Colonic mucosa (tissue), 4 donors: Measurements from ENCODE around the gene PLCB4. TPM values are rescaled to one million over a fixed set of nuclear protein-coding genes. Genes with fewer than 3 reads are reported as not detected.

Source experiments
- DNase-seq: peaks from one replicate; pipeline ENCODE4 v3.0.0-alpha.2; 2020
- H3K27ac ChIP-seq: fragments of 200-600 bp; one replicate; pipeline ENCODE4 v1.8.0; 2021
- H3K27me3 ChIP-seq: fragments of 200-600 bp; one replicate; pipeline ENCODE4 v1.8.0; 2021
- H3K36me3 ChIP-seq: fragments of 200-600 bp; one replicate; pipeline ENCODE4 v1.8.0; 2021
- H3K4me1 ChIP-seq: fragments of 200-600 bp; one replicate; pipeline ENCODE4 v1.8.0; 2021; ENCODE audit warnings: mild to moderate bottlenecking
- H3K4me3 ChIP-seq: fragments of 200-600 bp; one replicate; pipeline ENCODE4 v1.8.0; 2021
- H3K9ac ChIP-seq, 2 donors: one replicate each; pipeline ENCODE4 v1.7.0; 2013; ENCODE audit warnings: control low read depth in 2 of 2, low read depth in 2 of 2, low read length in 2 of 2
- H3K9me3 ChIP-seq: fragments of 200-600 bp; one replicate; pipeline ENCODE4 v1.8.0; 2021
- intact Hi-C: fragments of 100-400 bp; cut with DNase I; formaldehyde crosslinking; loops from one replicate; pipeline ENCODE4 v1.14.1; 2022
- total RNA-seq, 2 donors: library from RNA; stranded (reverse); fragmentation: NEBNext Ultra II Directional in 1 of 2; extraction: Animal tissue kit (Norgen Biotek cat#: 25700) in 1 of 2; gene quantifications; one replicate each; pipeline ENCODE4 v1.2.1, GENCODE V29; 2021
- TF ChIP-seq, protein P1 (sequence below): fragments of 200-600 bp; IDR thresholded peaks from one replicate; pipeline ENCODE4 v1.8.0; 2022; ENCODE audit warnings: antibody characterized with exemption, mild to moderate bottlenecking
- donor health status: healthy.
- donor health status: DM: no; HTN: no; CAD: no.
- donor health status: DM: no; HTN: no; CAD: no.

PLCB4 gene
- total RNA-seq, 2 donors from 2014 or later, result 39.4 to 39.5 TPM

DNA sequence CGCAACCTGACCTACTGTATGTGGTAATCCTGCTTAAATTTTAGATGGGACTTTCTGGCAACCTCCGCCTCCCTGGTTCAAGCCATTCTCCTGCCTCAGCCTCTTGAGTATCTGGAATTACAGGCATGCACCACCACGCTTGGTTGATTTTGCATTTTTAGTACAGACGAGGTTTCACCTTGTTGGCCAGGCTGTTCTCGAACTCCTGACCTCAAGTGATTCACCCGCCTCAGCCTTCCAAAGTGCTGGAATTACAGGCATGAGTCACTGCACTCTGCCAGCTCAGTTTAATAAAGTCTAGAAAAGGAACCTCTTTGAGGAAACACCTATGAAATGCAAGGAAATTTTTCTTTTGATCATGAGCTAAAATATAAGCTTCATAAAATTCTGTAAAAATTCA, 9.0 kb upstream of the PLCB4 start:
- Histone ChIP-seq H3K27ac (no peak overlapping the region), H3K27me3 (no peaks in the 10 kb centered on the region), H3K9ac (no peak overlapping the region), H3K4me1 (no peaks in the 10 kb centered on the region), H3K4me3 (no peak overlapping the region), H3K9me3 (no peaks in the 10 kb centered on the region), H3K36me3 (no peaks in the 10 kb centered on the region)
- no peak for DNase-seq
- intact Hi-C loops, result no loop called here
- TF ChIP-seq, protein P1, sequence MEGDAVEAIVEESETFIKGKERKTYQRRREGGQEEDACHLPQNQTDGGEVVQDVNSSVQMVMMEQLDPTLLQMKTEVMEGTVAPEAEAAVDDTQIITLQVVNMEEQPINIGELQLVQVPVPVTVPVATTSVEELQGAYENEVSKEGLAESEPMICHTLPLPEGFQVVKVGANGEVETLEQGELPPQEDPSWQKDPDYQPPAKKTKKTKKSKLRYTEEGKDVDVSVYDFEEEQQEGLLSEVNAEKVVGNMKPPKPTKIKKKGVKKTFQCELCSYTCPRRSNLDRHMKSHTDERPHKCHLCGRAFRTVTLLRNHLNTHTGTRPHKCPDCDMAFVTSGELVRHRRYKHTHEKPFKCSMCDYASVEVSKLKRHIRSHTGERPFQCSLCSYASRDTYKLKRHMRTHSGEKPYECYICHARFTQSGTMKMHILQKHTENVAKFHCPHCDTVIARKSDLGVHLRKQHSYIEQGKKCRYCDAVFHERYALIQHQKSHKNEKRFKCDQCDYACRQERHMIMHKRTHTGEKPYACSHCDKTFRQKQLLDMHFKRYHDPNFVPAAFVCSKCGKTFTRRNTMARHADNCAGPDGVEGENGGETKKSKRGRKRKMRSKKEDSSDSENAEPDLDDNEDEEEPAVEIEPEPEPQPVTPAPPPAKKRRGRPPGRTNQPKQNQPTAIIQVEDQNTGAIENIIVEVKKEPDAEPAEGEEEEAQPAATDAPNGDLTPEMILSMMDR, result no peak

DNA sequence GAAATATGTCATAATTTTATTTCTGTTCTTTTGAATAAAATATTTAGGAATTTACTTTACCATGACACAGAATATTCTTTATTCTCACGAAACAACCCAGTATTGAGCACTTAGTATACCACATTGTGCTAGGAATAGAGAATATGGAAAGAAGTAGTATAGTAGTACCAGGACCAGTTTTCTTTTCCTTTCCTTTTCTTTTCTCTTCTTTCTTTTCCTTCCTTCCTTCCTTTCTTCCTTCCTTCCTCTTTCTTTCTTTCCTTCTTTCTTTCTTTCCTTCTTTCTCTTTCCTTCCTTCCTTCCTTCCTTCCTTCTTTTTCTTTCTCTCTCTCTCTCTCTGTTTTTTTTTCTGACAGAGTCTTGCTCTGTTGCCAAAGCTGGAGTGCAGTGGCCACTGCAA, 7.5 kb upstream of the PLCB4 start:
- Histone ChIP-seq H3K36me3 (no peaks in the 10 kb centered on the region), H3K4me3 (no peak overlapping the region), H3K4me1 (no peaks in the 10 kb centered on the region), H3K9me3 (no peaks in the 10 kb centered on the region), H3K27ac (no peak overlapping the region), H3K27me3 (no peaks in the 10 kb centered on the region), H3K9ac (no peak overlapping the region)
- DNase-seq, result no peak
- TF ChIP-seq, protein P1, result no peak
- intact Hi-C loops, result no loop called here

DNA sequence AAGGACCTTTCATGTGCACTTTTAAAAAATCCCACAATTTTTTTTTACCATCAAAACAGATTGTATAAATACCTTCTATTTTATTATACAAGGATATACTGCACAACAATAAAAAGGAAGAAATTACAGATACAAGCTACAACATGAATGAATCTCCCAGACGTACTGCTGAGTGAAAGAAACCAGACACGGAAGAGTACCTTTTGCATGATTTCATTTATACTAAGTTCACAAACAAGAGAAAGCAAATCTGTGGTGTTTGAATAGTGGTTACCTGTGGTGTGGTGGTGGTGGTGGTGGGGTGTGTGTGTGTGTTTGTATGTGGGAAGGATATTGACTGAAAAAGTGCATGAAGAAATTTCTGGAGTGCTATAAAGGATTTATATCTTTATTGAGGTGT, 6.8 kb upstream of the PLCB4 start:
- Histone ChIP-seq H3K9me3 (no peaks in the 10 kb centered on the region), H3K4me3 (no peak overlapping the region), H3K27me3 (no peaks in the 10 kb centered on the region), H3K9ac (no peak overlapping the region), H3K36me3 (no peaks in the 10 kb centered on the region), H3K27ac (no peak overlapping the region), H3K4me1 (no peaks in the 10 kb centered on the region)
- DNase-seq, result no peak
- intact Hi-C loops, result no loop called here
- TF ChIP-seq, protein P1, result no peak

DNA sequence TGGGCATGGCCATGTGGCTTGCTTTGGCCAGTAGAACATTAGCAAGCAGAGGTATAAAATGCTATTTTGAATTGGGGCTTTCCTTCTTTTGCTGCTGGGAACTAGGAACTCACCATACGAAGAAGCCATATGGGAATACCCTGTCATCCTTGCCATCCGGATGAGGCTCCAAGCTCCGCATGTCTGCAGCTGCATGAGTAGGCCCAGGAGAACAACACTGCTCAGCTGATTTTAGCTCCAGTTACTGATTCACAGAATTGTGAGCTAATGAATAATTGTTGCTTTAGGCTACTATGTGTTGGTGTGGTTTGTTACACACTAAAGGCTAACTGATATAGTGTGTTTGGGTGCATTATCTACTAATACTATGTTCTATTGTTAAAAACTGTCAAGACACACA, 2.7 kb upstream of the PLCB4 start:
- TF ChIP-seq, protein P1, result no peak
- DNase-seq, result no peak
- intact Hi-C loops, result no loop called here
- Histone ChIP-seq H3K27ac (no peak overlapping the region), H3K36me3 (no peaks in the 10 kb centered on the region), H3K4me1 (no peaks in the 10 kb centered on the region), H3K4me3 (no peak overlapping the region), H3K9ac (no peak overlapping the region), H3K27me3 (no peaks in the 10 kb centered on the region), H3K9me3 (no peaks in the 10 kb centered on the region)

DNA sequence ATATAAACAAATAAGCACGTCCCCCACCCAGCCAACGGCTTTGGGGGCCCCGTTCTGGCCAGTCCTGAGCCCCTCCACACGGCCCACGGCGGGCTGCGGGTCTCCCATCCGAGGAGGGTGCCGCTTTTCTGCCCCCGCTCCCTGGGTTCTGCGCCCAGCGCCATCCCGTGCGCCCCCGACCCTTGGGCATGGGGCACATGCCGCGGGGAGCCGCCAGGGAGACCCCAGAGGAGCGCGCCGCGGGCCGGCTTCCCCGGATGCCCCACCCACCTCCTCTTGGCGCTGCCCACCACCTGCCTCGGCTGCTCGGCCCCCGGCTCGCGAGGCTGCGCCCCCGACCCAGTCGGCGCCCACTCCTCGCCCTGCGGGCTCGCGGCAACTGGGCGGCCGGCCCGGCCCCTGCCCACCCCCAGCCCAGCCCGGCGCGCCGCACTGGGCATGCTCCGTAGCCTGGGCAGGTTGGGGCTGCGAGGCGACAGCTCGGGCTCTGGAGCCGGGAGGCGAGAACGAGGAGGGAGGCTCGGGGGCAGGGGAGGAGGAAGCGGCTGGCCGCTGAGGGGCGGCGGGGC, 570 bp upstream of the PLCB4 start:
- Histone ChIP-seq H3K27ac (peak overlapping the region; percentile 77), H3K9ac (peak overlapping the region; percentile 47 to 67), H3K27me3 (no peaks in the 10 kb centered on the region), H3K9me3 (no peaks in the 10 kb centered on the region), H3K4me3 (peak overlapping the region; percentile 67), H3K36me3 (no peaks in the 10 kb centered on the region), H3K4me1 (no peaks in the 10 kb centered on the region)
- DNase-seq, result peak; percentile 39
- intact Hi-C loops, result no loop called here
- TF ChIP-seq, protein P1, result no peak
